Measurements from ENCODE around the gene RGS6.

The RGS6 gene

DNA sequence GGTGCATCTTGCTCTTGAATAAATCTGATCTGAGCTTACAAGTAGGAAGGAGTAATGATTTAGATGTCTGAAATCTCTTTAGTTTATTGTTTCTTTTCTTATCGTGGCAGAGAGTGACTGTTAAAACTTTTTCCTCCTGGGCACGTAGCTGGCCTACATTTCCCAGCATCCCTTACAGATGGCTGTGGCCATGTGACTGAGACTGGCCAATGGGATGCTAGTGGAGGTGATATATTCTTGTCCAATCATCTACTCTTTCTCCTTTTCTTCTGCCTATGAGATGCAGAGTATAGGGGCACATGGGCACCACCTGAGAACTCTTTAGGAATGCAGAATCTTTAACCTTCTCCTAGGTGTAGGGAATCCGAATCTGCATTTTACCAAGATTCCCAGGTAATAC lies 237.3 kb downstream of the RGS6 start:
- no peak for DNase-seq

DNA sequence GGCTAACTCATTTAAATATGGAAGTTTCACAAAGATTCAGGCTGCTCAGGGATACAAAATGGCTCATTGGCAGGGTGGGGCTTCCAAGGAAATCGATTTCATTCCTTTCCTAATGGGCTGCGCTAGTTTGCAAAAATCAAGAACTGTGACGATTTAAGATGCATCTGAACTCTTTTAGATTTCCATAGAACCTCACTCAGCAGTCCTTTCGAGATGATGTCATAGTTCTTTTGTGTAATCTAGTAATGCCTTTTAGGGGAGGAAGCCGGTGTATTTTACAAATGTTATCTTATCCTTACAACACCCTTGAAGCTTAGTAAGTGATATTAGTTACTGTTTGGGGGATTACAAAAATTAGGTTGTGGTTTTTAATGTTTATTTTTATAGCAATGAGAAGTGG lies 239.8 kb downstream of the RGS6 start:
- no peak for DNase-seq

DNA sequence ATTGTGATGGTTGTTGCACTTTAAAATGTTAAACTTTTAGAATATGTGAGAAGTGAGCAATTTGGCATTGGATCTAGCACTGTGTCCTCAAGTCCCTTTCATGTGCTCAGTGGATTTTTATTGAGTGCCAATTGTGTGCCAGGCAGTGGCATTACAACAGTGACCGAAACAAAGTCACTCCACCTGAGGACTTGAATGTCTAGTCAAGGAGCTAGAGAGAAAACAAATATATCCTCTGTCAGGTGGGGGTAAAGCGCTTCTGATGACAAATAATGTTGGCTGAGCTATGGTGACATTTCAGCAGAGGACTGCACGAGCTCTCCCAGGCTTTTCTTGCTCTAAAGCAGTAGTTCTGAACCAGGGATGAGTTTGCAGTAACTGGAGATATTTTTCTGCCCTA lies 240.4 kb downstream of the RGS6 start:
- DNase-seq, result no peak

DNA sequence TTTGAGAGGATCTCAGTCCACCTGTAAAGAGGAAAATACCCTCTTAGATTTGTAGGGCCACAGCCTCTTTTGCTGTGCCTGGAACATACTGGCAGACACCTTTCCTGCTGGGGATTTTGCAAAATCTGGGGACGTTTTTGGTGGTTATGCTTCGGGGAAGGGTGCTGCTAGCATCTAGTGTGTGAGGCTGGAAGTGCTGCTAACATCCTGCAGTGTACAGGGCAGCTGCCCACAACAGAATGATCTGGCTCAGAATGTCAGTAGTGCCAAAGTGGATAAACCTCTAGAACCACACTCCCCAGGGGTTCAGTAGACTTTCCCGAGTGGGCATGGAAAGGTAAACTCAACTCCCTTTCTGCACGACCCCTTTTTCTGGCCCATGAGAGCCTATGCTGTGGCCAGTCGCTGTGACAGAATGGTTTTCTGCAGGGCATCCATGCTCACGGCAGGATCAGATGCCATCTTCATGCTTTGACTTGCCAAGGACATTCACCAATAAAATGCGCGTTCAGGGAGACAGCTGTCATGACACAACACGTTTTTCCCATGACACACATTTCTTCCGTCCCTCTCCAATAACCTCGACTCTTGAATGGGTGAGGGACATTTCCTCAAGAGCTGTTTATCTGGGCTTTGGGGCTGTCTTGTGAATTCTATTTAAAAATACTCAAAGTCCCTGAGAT lies 240.9 kb downstream of the RGS6 start:
- DNase-seq, result no peak

DNA sequence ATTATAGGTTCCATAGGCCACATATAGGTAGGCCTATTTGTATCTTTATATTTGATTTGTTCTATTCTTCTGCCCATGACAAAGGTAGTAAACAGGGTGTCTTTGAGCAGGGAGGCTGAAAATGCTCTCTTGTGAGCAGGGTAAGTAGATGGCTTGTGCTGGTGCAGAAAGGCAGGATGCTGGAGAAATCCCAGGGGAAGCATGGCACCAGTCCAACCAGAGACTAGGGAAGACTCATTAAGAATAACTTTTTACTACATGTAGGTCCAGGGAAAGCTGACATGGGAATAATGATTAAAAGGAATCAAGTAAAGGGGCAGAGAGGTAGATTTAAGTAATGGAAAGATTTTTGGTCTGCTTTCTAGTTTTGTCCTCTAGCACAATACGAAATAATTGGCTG lies 245.0 kb downstream of the RGS6 start:
- no peak for DNase-seq

DNA sequence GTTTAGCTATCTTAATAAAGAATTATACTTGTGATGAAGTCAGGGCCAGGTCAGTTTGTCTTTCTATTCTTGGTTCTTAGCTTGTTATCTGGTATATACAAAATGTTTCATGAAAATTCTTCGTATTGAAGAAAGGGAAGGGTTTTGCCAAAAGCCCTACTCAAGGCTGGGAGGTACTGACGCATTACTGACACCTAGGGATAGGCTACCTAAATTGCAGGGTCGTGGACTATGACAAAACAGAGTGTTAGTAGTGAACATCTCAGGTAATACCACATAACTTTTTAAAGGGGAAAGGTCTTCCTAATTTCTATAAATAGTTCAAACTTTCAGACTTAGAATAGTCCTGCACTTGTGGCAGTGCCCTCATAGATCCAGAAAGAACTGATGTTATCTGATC lies 246.3 kb downstream of the RGS6 start:
- no peak for DNase-seq

DNA sequence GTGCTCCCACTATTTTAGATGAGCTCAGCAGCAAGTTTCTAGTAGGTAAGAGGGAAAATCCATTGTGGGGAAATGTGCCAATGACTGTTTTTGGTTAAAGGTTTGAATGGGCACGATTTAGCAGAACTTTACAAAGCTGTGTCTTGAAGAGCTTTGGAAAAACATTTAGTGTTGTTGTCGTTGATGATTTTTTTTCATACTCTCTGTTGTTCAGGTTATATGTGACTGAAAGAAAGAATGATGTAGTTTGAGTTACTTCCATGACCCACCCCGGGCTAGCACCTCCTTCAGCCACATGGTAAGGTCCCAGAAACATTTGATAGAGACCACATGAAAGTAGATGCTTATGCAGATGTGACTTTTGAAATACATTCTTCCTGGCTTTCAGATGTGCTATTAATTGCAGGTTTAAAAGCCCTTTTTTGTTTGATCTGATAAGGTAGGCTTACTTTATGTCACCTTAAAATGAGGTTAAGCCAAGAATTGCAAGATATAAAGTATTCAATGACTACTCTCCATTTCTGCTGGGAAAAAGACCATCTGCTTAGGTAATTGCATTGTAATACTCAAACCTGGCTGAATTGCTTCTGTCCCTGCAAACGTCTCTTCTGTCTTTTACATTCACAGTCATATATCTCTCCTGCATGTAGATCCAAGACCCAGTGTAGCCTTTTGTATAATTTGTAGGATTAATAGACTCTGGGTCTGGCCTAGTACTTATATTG lies 250.6 kb downstream of the RGS6 start:
- DNase-seq, result no peak

DNA sequence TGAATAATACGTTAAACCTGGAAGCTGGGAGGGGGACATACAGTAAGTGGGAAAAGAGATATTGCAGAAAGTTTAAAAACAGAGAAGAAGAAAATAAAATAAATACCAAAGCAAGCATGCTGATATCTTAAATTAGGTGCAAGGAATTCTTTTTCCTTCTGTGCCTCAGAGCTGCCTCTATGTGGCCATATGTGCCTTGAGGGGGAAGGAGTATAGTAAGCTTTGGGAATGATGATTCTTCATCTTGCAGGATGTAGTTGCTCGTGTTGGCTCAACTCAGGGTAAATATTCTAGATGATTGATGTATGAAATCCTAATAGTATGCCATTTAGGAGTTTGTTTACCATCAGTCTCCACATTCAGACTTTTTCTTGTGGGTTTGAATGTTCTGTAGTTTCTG lies 251.4 kb downstream of the RGS6 start:
- no peak for DNase-seq

DNA sequence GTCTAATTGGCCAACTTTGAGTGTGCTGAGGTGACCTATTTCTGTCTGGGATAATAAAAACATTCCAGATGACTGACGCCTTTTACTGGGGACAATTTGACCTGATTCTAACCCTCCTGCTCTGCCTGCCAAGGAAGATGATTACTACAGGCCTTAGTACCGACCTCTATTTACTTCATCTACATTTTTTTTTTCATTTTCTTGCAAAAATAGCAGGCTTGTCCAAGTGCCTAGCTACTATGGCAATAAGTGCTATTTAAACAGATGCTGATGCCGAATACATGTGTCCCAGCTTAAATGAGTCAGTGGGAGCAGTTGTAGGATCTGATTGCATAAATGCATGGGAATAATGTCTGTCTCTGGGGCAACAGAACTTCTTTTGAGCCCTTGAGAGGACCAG lies 254.3 kb downstream of the RGS6 start:
- peak; percentile 88 for DNase-seq

DNA sequence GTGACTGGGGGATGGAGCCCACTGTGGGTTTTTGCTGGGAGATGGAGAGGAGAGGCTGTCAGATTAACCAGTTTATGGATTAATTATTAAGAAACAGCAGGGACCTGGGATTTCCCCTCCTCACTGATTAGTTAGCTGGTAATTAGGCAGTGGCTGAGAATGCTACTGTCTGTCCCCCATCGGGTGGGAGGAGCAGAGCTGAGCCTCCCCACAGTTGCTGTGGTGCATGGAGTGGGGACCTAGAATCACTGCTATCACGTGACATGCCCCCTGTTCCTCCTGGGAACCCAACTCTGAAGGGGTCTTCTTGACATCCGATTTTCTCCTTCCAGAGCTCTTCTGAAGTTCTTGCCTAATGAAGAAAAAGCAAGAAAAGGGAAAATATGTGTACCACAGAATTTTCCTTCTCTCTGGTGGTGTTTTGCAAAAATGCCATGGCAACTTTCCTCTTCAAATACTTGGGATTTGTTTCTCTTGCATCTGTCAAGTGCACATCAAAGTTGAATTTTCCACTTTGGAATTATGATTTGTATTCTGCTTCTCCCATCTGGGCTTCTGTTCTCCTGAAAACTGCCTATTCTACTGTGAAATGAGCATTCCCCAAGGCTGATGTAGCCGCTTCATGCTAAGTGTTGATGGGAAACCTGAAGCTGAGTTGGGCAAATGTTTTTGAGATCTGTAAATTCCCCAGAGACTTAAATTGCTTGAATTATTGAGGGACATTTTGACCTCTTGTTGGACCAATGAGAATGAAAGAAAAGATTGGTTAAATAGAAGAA lies 264.2 kb downstream of the RGS6 start:
- no peak for DNase-seq

DNA sequence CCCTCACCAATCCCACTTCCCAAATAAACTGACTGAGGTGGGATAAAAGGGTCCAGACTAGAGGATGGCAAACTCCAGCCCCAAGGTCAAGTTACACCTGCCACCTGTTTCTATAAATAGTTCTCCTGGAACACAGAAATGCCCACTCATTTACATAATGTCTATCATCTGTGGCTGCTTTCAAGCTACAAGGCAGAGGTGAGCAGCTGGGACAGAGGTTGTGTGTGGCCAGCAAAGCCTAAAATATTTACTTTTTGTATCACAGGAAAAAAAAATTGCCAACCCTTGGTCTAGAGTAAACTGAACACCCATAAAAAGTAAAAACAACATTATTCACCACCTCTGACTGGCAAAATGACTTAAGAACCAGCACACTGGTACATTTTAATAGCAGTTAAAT lies 269.4 kb downstream of the RGS6 start:
- no peak for DNase-seq

DNA sequence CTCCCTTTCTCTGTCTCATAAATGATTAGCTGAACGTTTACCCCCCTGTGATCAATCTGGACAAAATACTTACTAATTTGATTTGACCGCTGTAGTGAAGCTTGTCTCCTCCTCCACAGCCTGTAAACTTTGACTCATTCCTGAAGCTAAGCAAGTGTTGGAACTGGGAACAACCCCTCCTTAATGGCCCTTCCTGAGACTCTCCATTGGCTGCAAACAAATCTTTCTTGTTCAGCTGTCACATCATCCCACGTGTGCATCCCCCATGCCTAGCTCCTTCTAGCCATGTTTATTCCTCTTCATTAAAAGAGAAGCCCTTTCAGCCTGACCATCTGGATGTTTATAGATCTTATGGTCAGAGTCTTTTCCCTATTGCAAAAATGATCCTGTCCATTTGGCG lies 281.2 kb downstream of the RGS6 start:
- DNase-seq, result peak; percentile 21

DNA sequence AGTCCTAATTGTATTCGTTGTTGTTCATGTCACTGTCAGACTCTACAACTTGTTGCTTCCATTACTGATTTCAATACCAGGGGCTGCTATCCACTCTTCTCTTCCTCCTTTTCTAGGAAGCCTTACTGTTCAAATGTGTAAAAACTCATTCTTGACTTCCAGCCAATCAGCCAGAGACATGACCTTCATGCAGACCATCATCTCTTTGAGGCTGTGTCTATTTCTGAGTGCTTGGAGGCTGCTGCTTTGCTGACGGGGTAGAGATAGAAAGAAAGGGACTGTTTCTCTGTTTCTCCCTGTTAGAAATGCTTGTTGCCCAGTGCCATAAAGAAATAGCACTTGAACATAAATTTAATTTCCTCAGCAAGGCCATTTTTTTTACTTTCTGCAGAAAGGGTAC lies 282.9 kb downstream of the RGS6 start:
- no peak for DNase-seq

DNA sequence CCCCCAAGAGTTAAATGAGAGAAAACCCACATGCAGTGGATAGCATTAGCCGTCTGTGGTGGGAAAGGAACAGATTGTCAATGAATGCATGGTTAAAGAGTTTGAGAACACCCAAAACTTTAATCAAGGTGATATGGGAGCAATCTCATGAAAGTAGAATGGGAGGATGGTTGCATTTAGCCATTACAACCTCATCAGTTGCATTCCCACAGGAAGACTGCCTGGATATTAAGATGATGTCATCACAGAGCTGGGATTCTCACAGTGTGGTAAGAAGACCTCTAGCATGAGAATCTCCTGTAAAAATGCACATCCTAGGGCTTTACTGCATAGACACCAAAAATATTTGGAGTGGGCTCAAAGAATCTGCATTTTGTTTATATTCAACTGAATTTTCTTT lies 284.9 kb downstream of the RGS6 start:
- DNase-seq, result no peak

DNA sequence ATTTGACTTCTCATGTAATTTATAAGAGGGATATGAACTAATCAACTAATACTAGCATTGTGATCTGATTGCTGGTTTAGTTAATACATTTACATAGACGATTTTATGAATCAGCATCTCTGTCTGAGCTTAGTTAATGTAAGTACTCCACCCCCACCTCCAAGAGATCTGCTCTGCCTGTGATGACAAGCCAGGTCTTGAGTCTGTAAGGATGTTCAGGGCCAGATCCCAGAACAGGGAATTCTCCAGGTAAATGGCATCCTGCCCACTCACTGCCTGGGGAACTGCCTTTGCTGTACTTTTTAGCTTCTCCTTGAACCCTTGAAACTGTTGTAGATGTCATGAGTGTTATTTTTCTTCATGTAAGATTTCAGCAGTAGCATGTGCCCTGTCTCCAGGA lies 289.8 kb downstream of the RGS6 start:
- no peak for DNase-seq

DNA sequence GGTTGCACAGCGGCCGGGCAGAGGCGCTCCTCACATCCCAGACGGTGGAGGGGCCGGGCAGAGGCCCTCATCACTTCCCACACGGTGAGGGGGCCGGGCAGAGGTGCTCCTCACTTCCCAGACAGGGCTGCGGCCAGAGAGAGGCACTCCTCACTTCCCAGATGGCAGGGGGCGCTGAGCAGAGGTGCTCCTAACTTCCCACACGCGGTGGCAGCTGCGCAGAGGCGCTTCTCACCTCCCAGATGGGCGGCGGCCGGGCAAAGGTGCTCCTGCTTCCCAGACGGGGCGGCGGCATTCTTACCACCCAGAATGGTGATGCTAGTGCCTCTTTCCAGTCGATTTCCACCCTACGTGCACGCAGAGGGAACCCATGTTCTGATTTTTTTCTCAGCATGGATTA lies 304.4 kb downstream of the RGS6 start:
- DNase-seq, result no peak

DNA sequence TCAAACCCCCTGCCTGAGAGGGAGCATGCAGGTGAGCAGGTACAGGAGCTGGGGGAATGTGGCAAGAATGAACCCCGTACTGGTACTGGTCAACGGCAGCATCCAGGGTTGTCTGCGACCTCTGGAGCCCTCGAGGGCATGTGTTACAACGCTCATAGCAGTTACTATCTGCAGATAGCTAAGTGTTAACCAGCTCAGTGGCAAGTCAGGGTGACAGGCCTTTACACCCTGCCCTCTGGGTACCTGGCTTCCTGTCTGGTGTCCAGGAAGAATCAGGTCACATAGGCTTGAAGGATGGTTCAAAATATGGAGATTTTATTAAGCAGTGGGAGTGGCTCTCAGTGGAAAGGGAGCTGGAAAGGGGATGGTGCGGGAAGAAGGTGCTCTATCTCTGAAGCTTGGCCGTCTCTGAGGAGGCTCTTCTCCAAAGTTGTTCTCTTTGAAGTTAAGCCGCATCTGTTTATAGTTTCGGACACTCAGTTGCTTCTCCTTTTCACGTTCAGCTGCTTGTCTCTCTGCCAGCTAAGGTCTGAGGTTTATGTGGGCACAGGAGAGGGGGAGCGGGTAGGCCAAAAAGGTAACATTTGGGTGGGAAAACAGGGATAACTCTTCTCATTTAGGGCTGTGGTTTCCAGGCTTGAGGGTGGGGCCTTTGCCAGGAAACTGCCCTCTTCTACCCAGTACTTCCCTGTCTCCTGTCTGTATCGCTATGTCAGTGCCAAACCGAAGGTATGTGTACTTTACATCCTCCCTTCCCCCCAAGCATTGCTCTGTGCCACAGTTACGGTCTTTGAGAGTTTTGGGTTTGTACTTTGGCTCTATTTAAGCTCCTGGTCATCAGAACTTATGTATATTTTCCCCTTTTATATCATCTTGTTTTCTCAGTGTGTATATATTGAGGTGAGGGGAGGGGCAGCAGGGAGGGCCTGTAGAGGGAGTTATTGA lies 305.8 kb downstream of the RGS6 start:
- DNase-seq, result no peak

DNA sequence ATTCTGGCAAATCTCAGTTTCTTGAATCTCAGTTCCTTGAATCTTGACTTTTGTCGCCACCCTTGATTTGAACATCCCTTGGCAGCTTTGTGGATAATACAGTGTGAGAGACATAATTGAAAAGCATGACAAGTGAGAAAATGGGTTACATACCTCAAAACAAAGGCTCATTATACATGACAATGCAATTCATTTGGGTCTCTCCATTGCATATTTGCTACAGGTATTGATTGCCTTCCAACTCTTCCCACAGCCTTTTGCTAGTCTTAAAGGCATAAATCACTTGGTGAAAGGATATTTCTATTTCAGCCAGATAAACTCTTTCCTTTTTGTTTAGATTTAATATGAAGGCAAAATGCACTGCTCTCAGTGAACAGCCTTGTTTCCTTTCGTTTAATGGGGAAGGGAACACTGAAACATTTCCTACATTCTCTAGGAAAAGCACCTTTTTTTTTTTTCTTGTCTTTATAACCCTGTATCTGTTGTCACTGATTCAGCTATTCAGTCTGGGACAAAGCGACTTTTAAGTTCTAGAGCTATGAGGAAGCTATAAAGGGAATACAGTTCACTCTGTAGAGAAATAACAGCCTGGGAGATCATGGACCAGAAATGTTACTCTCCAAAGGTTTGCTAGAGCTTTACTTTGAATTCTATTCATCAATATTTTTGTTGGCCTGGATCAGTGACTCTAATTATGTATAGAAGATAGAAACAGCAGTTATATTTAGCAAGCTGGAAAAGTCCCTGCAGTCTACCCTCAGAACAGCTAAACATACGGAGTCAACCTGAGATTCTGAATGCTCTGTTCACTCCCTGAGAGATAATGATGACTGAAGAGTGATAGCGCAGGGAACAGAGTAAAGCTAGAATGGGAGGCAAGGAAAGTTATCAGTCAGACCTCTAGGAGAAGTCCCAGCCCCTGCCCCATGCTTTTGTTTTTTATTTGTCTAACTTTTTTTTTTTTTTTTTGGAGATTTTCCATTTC lies 311.4 kb downstream of the RGS6 start:
- DNase-seq, result no peak

DNA sequence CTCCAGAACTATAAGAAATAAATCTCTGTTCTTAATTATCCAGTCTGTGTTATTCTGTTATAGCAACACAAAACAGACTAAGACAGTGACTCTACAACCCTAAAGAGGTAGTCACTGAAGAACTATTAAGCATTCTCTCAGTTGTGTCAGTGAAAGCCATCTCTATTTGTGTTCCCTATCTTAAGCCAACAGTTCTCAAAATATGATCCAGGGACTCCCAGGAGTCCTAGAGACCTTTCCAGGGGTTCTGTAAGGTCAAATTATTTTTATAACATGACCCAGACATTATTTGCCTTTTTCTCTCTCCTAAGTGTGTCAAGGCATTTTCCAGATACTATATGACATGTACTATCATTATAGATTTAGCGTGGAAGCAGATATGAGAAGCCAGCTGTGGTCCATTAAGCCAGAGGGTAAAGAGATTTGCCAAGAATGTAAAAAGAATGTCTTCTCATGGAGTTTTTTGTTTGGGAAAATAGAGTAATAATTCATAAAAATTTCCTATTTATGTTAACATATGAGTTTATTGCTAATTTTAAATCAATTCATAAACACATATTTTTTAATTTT lies 315.8 kb downstream of the RGS6 start:
- DNase-seq, result no peak

DNA sequence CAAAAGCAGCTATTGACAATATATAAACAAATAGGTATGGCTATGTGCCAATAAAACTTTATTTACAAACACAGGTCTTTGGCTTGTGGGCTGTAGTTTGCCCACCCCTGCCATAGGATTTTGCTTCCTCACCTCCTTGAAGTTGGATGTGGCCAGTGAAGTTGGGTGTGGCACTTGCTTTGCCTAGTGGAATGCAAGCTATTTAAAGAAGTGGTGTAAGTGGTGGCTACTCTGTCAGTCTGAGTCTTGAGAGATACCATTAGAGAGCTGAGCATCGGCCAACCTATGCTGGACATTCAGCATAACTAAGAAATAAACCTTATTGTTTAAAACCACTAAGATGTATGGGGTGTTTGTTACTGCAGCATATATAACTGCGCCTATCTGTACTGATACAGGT lies 321.3 kb downstream of the RGS6 start:
- DNase-seq, result no peak

DNA sequence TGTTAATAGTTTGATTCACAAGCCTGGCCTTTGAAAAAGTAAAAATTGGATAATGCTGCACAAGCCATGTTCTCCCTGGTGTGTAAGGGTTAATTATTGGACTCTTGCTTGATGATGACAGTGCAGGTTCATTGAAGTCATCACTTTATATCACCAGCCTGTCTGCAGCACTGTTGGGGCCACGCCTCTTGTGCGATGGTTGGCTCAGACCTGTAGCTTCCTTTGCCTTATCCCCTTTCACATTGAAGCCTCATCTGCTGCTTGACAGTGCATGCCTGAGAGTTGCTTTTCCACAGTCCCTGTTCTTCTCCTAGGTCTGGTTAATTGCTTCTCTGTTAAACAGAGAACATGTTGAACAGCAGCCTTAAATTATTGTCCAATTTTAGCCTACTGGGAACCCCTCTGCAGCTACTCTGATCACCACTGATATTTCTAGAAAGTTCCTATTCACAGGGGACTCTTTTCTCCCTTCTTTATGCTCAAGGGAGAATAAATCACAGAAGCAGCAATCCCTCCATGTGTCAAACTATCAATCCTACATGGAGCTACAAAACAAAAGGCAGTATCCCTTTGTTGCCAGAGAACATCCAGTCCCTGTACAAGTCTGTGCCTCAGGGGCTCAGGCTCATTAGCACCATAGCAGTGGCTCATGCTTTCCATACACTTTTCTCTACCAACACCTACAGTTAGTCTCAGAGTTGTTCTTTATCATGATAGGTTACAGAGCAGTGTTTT lies 322.1 kb downstream of the RGS6 start:
- no peak for DNase-seq
